ENCODE data around the gene CEP41.

DNA sequence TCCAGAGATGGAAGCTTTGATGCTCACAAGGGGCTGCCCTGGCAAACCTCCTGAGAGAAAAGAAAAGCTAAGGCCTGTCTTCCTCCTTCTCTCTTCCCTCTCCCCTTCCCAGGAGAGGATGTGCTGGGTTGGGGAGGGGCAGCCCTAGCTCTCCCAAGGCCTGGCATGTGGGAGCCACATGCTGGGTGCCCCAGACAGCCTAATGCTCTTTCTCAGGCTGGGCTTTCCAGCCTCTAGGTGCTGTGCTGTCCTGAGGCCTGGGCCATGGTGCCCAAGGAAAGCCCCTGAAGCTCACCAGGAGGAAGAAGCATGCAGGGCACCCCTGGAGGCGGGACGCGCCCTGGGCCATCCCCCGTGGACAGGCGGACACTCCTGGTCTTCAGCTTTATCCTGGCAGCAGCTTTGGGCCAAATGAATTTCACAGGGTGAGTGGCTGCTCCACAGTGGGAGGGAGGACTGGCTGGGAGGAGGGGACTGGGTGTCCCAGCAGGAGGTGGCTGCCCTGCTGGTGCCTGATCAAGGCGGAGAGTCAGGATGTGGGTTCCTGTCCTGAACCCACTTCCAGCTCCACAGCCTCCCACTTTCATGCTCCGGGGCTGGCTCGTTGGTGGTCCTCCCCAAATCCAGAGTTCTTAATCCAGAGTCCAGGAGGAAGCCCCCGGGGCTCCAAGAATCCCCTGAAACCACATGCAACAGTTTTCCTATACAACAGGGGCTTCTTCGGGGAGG lies 94.5 kb downstream of the CEP41 start:
- TF ChIP-seq POLR2AphosphoS5 (IDR thresholded peaks at IDR 0.05; ENCODE audit: borderline replicate concordance, low read depth, low read length) = no peak
- TF ChIP-seq EZH2 (IDR thresholded peaks at IDR 0.05) = no peak
- TF ChIP-seq FOXP2 (optimal IDR thresholded peaks at IDR 0.05; ENCODE audit: control extremely low read depth, extremely low read length, insufficient read depth) = no peak
